HEK293 (cell line): ENCODE results near the gene CNIH3.

Source experiments
- CTCF ChIA-PET: fragments of 350-600 bp; formaldehyde crosslinking; extraction: SDS; loops from one replicate; lab custom pipeline; 2021; ENCODE audit warnings: antibody characterized with exemption; lab: Yijun Ruan, JAX
- POLR2A ChIA-PET: fragments of 300-600 bp; formaldehyde crosslinking; extraction: SDS; loops from one replicate; lab custom pipeline; 2020; ENCODE audit warnings: antibody characterized with exemption, inconsistent platforms; lab: Yijun Ruan, JAX
- H3K27ac ChIP-seq: fragments of 200-500 bp; sonication (Bioruptor generic); 2 replicates; pipeline ENCODE4 v1.5.1; 2014; ENCODE audit warnings: low read depth, low read length, control low read depth, inconsistent platforms; ENCODE audit errors: extremely low read depth
- H3K36me3 ChIP-seq, 2 experiments: fragments of 200-500 bp in 1 of 2; sonication (Bioruptor generic) in 1 of 2; 1 replicate in 1 of 2; 2 replicates in 1 of 2; pipeline ENCODE4 v1.5.1; 2014 to 2017; ENCODE audit warnings: inconsistent platforms in 2 of 2, low read length in 2 of 2; ENCODE audit not compliant: control insufficient read depth in 2 of 2, insufficient read depth in 1 of 2
- H3K4me1 ChIP-seq: fragments of 200-500 bp; sonication (Bioruptor generic); 2 replicates; pipeline ENCODE4 v1.5.1; 2014; ENCODE audit warnings: mild to moderate bottlenecking, low read length, inconsistent platforms; ENCODE audit not compliant: control insufficient read depth, insufficient read depth
- H3K4me3 ChIP-seq: 2 replicates; pipeline ENCODE4 v1.5.1; 2011; ENCODE audit warnings: low read depth, mild to moderate bottlenecking, control low read depth, low read length, moderate library complexity
- H3K9me3 ChIP-seq: fragments of 200-500 bp; sonication (Bioruptor generic); 2 replicates; pipeline ENCODE4 v1.5.1; 2014; ENCODE audit warnings: low read depth, low read length, inconsistent platforms; ENCODE audit not compliant: control insufficient read depth, insufficient read depth
- BCL11B ChIP-seq: fragments of 450-650 bp; formaldehyde crosslinking; IDR thresholded peaks from 2 replicates; pipeline ENCODE4 v1.5.1; 2016; ENCODE audit warnings: low read depth, missing biosample characterization, missing genetic modification characterization
- EGR2 ChIP-seq: fragments of 450-650 bp; formaldehyde crosslinking; IDR thresholded peaks from 2 replicates; pipeline ENCODE4 v1.5.1; 2016; ENCODE audit warnings: low read depth, missing biosample characterization, missing genetic modification characterization
- IKZF3 ChIP-seq: fragments of 450-650 bp; IDR thresholded peaks from 2 replicates; pipeline ENCODE4 v1.5.0; 2018; ENCODE audit warnings: missing biosample characterization, mild to moderate bottlenecking, missing genetic modification characterization, moderate library complexity
- PBX3 ChIP-seq: sonication (generic); formaldehyde crosslinking; IDR thresholded peaks from 2 replicates; pipeline ENCODE4 v1.8.1; 2022; ENCODE audit warnings: mild to moderate bottlenecking, moderate library complexity, missing genetic modification reagents
- PRDM10 ChIP-seq: fragments of 450-650 bp; formaldehyde crosslinking; IDR thresholded peaks from 2 replicates; pipeline ENCODE4 v1.5.1; 2016; ENCODE audit warnings: missing biosample characterization, missing genetic modification characterization
- ZBTB17 ChIP-seq: fragments of 450-650 bp; formaldehyde crosslinking; IDR thresholded peaks from 2 replicates; pipeline ENCODE4 v1.5.1; 2016; ENCODE audit warnings: missing biosample characterization, missing genetic modification characterization
- ZEB2 ChIP-seq: fragments of 450-650 bp; formaldehyde crosslinking; IDR thresholded peaks from 2 replicates; pipeline ENCODE4 v1.5.1; 2016; ENCODE audit warnings: missing biosample characterization, missing genetic modification characterization
- ZFHX2 ChIP-seq: fragments of 450-650 bp; formaldehyde crosslinking; conservative IDR thresholded peaks from 2 replicates; pipeline ENCODE4 v1.5.1; 2016; ENCODE audit warnings: missing biosample characterization, missing genetic modification characterization
- ZFP37 ChIP-seq: fragments of 450-650 bp; formaldehyde crosslinking; IDR thresholded peaks from 2 replicates; pipeline ENCODE4 v1.5.1; 2016; ENCODE audit warnings: missing biosample characterization, missing genetic modification characterization
- ZNF146 ChIP-seq: fragments of 450-650 bp; formaldehyde crosslinking; IDR thresholded peaks from 2 replicates; pipeline ENCODE4 v1.5.1; 2016; ENCODE audit warnings: missing biosample characterization, missing genetic modification characterization
- ZNF416 ChIP-seq: fragments of 450-650 bp; formaldehyde crosslinking; IDR thresholded peaks from 2 replicates; pipeline ENCODE4 v1.5.1; 2016; ENCODE audit warnings: missing biosample characterization, missing genetic modification characterization
- ZNF433 ChIP-seq: fragments of 450-650 bp; formaldehyde crosslinking; IDR thresholded peaks from 2 replicates; pipeline ENCODE4 v1.5.1; 2016; ENCODE audit warnings: missing biosample characterization, missing genetic modification characterization, low read depth
- ZNF518A ChIP-seq: fragments of 450-650 bp; formaldehyde crosslinking; conservative IDR thresholded peaks from 2 replicates; pipeline ENCODE4 v1.5.1; 2016; ENCODE audit warnings: low read depth, missing biosample characterization, missing genetic modification characterization
- ZNF558 ChIP-seq: fragments of 450-650 bp; formaldehyde crosslinking; IDR thresholded peaks from 2 replicates; pipeline ENCODE4 v1.5.1; 2016; ENCODE audit warnings: missing biosample characterization, missing genetic modification characterization
- ZNF571 ChIP-seq: fragments of 450-650 bp; formaldehyde crosslinking; IDR thresholded peaks from 2 replicates; pipeline ENCODE4 v1.5.0; 2017; ENCODE audit warnings: missing biosample characterization, missing genetic modification characterization
- ZNF585B ChIP-seq: fragments of 450-650 bp; formaldehyde crosslinking; IDR thresholded peaks from 2 replicates; pipeline ENCODE4 v1.5.1; 2016; ENCODE audit warnings: missing biosample characterization, missing genetic modification characterization
- ZNF596 ChIP-seq: fragments of 450-650 bp; IDR thresholded peaks from 2 replicates; pipeline ENCODE4 v1.5.0; 2018; ENCODE audit warnings: missing biosample characterization, mild to moderate bottlenecking, missing genetic modification characterization, moderate library complexity
- ZNF600 ChIP-seq: fragments of 450-650 bp; formaldehyde crosslinking; IDR thresholded peaks from 2 replicates; pipeline ENCODE4 v1.5.1; 2016; ENCODE audit warnings: missing biosample characterization, missing genetic modification characterization
- ZNF610 ChIP-seq: fragments of 450-650 bp; formaldehyde crosslinking; IDR thresholded peaks from 2 replicates; pipeline ENCODE4 v1.5.1; 2016; ENCODE audit warnings: missing biosample characterization, missing genetic modification characterization, borderline replicate concordance
- ZNF645 ChIP-seq: fragments of 450-650 bp; formaldehyde crosslinking; IDR thresholded peaks from 2 replicates; pipeline ENCODE4; 2016; ENCODE audit warnings: missing biosample characterization, missing genetic modification characterization
- ZNF692 ChIP-seq: fragments of 450-650 bp; formaldehyde crosslinking; IDR thresholded peaks from 2 replicates; pipeline ENCODE4 v1.5.1; 2016; ENCODE audit warnings: missing biosample characterization, missing genetic modification characterization

The CNIH3 gene

GRCh38 chr1:224631462-224632115 is 15.5 kb downstream of the CNIH3 start:
- CTCF ChIA-PET = interaction anchor here (0.6 to 6.3 kb wide), 9 partner anchors 11 to 1895 kb away, joined by 3 to 48 read pairs (median 4); partner anchors contain the start of gene NVL
- H3K9me3 ChIP-seq = no peaks in the 10 kb centered on the region

GRCh38 chr1:224632381-224632871 is 16.3 kb downstream of the CNIH3 start:
- Histone ChIP-seq H3K36me3 (no peaks in the 10 kb centered on the region), H3K9me3 (no peaks in the 10 kb centered on the region), H3K4me3 (no peak overlapping the region), H3K27ac (no peak overlapping the region), H3K4me1 (peaks cover 14% of the 10 kb centered on the region)
- ChIA-PET POLR2A (interaction anchor here (1.9 kb wide), 1 partner anchor 9 kb away, joined by 5 read pairs; no protein-coding TSS in a partner anchor), CTCF (interaction anchor here (0.6 to 6.3 kb wide), 5 partner anchors 10 to 220 kb away, joined by 3 to 48 read pairs (median 4); no protein-coding TSS in a partner anchor)
- 0 out of 2 replicates have a peak, but pooled peaks have one; percentile 20 for TF ChIP-seq ZNF416 (tag by site-specific recombination)
- no peak for TF ChIP-seq ZNF558 (tag by site-specific recombination)
- TF ChIP-seq ZNF518A = 0 out of 2 replicates have a peak, but pooled peaks have one; percentile 30
- peak; percentile 28; the same call in 1 of the 2 replicates for TF ChIP-seq ZNF692
- no peak for TF ChIP-seq ZNF146 (tag by site-specific recombination)
- peak; percentile 39; the same call in 1 of the 2 replicates for TF ChIP-seq PRDM10
- no peak for TF ChIP-seq ZFP37 (tag by site-specific recombination)

More at GRCh38 chr1:224631462-224632115, 15.5 kb downstream of the CNIH3 start:
- TF ChIP-seq ZNF610 (tag by site-specific recombination) (no peak), PBX3 (no peak), ZNF596 (tag by site-specific recombination) (no peak), ZNF433 (tag by site-specific recombination) (no peak), ZNF585B (no peak), ZBTB17 (tag by site-specific recombination) (no peak), BCL11B (tag by site-specific recombination) (no peak), ZEB2 (tag by site-specific recombination) (no peak), ZNF645 (tag by site-specific recombination) (no peak), ZFHX2 (tag by site-specific recombination) (peak; percentile 93), ZNF600 (tag by site-specific recombination) (no peak), EGR2 (tag by site-specific recombination) (peak; percentile 89), IKZF3 (tag by site-specific recombination) (no peak), ZNF571 (tag by site-specific recombination) (no peak)
- Histone ChIP-seq H3K36me3 (no peaks in the 10 kb centered on the region), H3K4me1 (peaks cover 14% of the 10 kb centered on the region), H3K27ac (no peak overlapping the region), H3K4me3 (no peak overlapping the region)
- POLR2A ChIA-PET = interaction anchor here (1.9 kb wide), 1 partner anchor 8 kb away, joined by 5 read pairs; no protein-coding TSS in a partner anchor
